Glutamatergic neuron (in vitro differentiated cells): ENCODE data around the gene FASTKD1. TPM values are rescaled to one million over a fixed set of nuclear protein-coding genes. Genes with fewer than 3 reads are reported as not detected.

Experiments
- DNase-seq: peaks from one replicate; pipeline ENCODE4 v3.0.0; 2022
- H3K27ac Mint-ChIP-seq: one replicate; pipeline ENCODE4 v1.8.0; 2020; ENCODE audit warnings: mild to moderate bottlenecking, mixed read lengths, inconsistent platforms; ENCODE audit not compliant: unreplicated experiment
- H3K27me3 Mint-ChIP-seq: one replicate; pipeline ENCODE4 v1.8.0; 2020; ENCODE audit warnings: mild to moderate bottlenecking, moderate library complexity, mixed read lengths, inconsistent platforms; ENCODE audit not compliant: unreplicated experiment
- H3K36me3 Mint-ChIP-seq: one replicate; pipeline ENCODE4 v1.8.0; 2020; ENCODE audit warnings: mild to moderate bottlenecking, mixed read lengths, inconsistent platforms; ENCODE audit not compliant: unreplicated experiment
- H3K4me1 Mint-ChIP-seq: one replicate; pipeline ENCODE4 v1.8.0; 2020; ENCODE audit warnings: mild to moderate bottlenecking, low read depth, mixed read lengths, inconsistent platforms; ENCODE audit not compliant: unreplicated experiment
- H3K4me3 Mint-ChIP-seq: one replicate; pipeline ENCODE4 v1.8.0; 2020; ENCODE audit warnings: mild to moderate bottlenecking, mixed read lengths, inconsistent platforms; ENCODE audit not compliant: unreplicated experiment
- H3K9me3 Mint-ChIP-seq: one replicate; pipeline ENCODE4 v1.8.0; 2020; ENCODE audit warnings: mild to moderate bottlenecking, moderate library complexity, mixed read lengths, inconsistent platforms; ENCODE audit not compliant: unreplicated experiment
- CTCF ChIP-seq: fragments of 200-600 bp; sonication (generic); IDR thresholded peaks from one replicate; pipeline ENCODE4 v1.5.0; 2021; ENCODE audit not compliant: partially characterized antibody, unreplicated experiment
- total RNA-seq: library from RNA; stranded (reverse); fragmentation: NEBNext Ultra II Directional; extraction: Animal tissue kit (Norgen Biotek cat#: 25700); gene quantifications from one replicate; pipeline ENCODE4 v1.2.1, GENCODE V29; 2021; ENCODE audit not compliant: unreplicated experiment

FASTKD1 gene
- total RNA-seq, 1 donor from 2014 or later = 38.1 TPM

- Mint-ChIP-seq H3K27ac (no peak overlapping the region), H3K9me3 (peaks cover 1% of the 10 kb centered on the region), H3K36me3 (peaks cover 7% of the 10 kb centered on the region), H3K27me3 (no peaks in the 10 kb centered on the region), H3K4me1 (no peaks in the 10 kb centered on the region), H3K4me3 (no peak overlapping the region)
- DNase-seq = no peak
- TF ChIP-seq CTCF = no peak
Measured at GRCh38 chr2:169504651-169505050, 69.0 kb downstream of the FASTKD1 start.

DNA sequence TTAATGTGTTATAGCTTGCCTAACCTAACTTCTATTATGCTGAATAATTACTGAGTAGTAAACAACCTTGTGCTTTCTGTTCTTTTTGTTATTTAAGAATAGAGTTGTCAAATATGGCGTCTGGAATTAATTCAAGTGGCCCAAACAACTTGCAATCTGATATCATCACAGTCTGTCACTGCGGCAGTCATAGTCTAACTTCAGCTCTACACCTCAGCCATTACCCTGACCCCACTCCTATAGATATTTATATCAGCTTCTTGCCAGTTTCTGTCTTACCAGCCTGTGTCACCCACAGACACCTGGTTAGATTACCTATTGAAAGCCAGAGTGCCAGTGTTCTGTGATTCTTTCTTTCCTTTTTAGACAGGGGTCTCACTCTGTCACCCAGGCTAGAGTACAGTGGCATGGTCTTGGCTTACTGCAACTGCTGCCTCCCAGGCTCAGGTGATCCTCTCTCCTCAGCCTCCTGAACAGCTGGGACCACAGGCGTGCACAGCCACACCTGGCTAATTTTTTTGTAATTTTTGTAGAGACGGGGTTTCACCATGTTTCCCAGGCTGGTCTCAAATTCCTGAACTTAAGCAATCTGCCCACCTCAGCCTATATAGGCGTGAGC is 78.2 kb downstream of the FASTKD1 start:
- DNase-seq = no peak
- Mint-ChIP-seq H3K36me3 (no peaks in the 10 kb centered on the region), H3K4me3 (no peak overlapping the region), H3K4me1 (no peaks in the 10 kb centered on the region), H3K27me3 (no peaks in the 10 kb centered on the region), H3K27ac (no peak overlapping the region), H3K9me3 (peaks cover 2% of the 10 kb centered on the region)
- TF ChIP-seq CTCF = no peak

DNA sequence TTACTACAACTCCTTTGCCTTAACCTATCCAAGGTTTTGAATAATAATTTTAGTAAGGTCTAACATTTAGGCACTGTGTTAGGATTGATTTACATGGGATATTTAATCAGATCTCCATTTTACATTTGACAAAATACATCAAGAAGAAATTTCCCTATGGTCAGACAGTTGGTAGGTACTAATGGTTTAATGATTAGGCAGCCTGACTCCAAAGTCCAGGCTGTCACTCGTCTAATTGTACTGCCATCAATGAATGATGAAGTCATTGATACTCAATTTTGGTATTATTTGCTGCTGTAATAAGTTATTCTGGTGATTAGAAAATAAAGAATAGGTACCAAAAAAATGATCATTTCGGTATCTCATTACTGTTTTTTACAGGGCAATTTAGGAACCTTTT is 80.3 kb downstream of the FASTKD1 start:
- TF ChIP-seq CTCF = no peak
- Mint-ChIP-seq H3K4me1 (no peaks in the 10 kb centered on the region), H3K27ac (no peak overlapping the region), H3K27me3 (no peaks in the 10 kb centered on the region), H3K4me3 (no peak overlapping the region), H3K36me3 (no peaks in the 10 kb centered on the region), H3K9me3 (peaks cover 2% of the 10 kb centered on the region)
- no peak for DNase-seq

DNA sequence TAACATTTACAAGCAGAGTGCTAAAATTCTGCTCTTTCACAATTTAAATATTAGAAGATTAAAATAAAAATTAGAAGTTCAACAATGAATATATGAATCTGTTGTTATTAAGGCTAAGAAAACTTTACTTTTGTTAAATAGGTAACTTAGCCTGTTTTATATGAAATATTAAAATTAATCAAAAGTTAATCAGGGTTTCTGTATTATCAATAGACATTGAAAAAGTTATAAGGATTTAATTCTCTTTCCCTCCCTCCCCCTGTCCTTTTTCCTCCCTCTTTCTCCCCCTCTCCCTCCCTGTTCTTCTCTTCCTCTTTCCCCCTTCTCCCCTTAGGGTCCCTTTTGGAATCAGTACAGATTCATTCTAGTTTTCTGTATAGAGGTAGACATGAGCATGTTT is 82.3 kb downstream of the FASTKD1 start:
- Mint-ChIP-seq H3K27ac (no peak overlapping the region), H3K36me3 (no peaks in the 10 kb centered on the region), H3K27me3 (no peaks in the 10 kb centered on the region), H3K9me3 (peaks cover 2% of the 10 kb centered on the region), H3K4me1 (no peaks in the 10 kb centered on the region), H3K4me3 (no peak overlapping the region)
- no peak for TF ChIP-seq CTCF
- no peak for DNase-seq

- no peak for DNase-seq
- Mint-ChIP-seq H3K27me3 (no peaks in the 10 kb centered on the region), H3K4me1 (no peaks in the 10 kb centered on the region), H3K4me3 (no peak overlapping the region), H3K36me3 (no peaks in the 10 kb centered on the region), H3K9me3 (no peaks in the 10 kb centered on the region), H3K27ac (no peak overlapping the region)
- TF ChIP-seq CTCF = no peak
Measured at GRCh38 chr2:169490834-169491233, 82.8 kb downstream of the FASTKD1 start.
